Cardiac fibroblast (primary cell): ENCODE data around the gene PUDP.

ENCODE experiments used
- DNase-seq, 2 donors: peaks; one replicate each; pipeline versions ENCODE4 v3.0.0 to v3.0.0-alpha.2; 2010; ENCODE audit warnings: low read depth in 2 of 2
- H3K4me3 ChIP-seq, 2 donors: replicated peaks in 1 of 2; 1 replicate in 1 of 2; 2 replicates in 1 of 2; pipeline ENCODE4 v1.5.1; 2011; ENCODE audit warnings: low read depth in 2 of 2, low read length in 2 of 2, mild to moderate bottlenecking in 2 of 2, moderate library complexity in 1 of 2
- TF ChIP-seq, protein P1 (sequence below): IDR thresholded peaks from one replicate; pipeline ENCODE4 v1.5.1; 2011; ENCODE audit warnings: low read depth, mild to moderate bottlenecking, low read length, inconsistent platforms

The PUDP gene

DNA sequence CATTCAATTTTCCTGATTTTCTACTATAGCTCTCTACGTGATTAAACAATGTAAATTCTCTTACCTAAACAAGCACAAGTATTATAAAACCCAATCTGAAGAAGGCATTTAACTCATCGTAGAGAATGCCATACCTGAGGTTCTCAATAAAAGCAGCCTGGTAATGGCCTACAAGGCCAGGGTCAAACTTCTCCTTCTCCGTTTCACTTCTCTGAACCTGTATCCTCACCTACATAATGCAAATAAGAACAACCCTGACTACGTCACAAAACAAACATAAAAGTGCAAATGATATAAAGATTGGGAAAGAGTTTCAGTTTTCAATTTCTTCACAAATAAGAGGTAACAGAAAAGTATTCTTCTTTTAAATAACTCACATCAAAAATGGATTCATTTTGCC is 56.0 kb downstream of the PUDP start:
- H3K4me3 ChIP-seq, result no peak overlapping the region
- no peak for DNase-seq
- TF ChIP-seq, protein P1, sequence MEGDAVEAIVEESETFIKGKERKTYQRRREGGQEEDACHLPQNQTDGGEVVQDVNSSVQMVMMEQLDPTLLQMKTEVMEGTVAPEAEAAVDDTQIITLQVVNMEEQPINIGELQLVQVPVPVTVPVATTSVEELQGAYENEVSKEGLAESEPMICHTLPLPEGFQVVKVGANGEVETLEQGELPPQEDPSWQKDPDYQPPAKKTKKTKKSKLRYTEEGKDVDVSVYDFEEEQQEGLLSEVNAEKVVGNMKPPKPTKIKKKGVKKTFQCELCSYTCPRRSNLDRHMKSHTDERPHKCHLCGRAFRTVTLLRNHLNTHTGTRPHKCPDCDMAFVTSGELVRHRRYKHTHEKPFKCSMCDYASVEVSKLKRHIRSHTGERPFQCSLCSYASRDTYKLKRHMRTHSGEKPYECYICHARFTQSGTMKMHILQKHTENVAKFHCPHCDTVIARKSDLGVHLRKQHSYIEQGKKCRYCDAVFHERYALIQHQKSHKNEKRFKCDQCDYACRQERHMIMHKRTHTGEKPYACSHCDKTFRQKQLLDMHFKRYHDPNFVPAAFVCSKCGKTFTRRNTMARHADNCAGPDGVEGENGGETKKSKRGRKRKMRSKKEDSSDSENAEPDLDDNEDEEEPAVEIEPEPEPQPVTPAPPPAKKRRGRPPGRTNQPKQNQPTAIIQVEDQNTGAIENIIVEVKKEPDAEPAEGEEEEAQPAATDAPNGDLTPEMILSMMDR, result no peak

DNA sequence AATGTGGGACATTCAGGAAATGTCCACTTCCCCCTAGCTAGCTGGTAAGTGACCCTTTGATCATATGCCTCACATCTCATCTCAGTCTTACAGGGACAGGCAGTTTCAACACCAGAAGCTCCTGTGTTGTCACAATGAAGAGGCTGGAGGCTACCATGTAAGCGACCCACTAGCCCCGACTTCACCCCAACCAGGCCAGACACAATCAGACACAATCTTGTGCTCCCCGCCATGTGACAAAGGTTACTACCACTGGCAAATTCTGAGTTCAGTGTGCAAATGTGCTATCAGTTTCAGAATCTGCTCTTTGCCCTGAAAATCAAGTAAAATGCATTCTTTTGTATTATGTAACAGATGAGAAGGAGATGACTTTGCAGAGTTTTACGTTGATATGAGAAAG is 57.3 kb downstream of the PUDP start:
- DNase-seq, result no peak
- no peak overlapping the region for H3K4me3 ChIP-seq
- TF ChIP-seq, protein P1, result no peak

DNA sequence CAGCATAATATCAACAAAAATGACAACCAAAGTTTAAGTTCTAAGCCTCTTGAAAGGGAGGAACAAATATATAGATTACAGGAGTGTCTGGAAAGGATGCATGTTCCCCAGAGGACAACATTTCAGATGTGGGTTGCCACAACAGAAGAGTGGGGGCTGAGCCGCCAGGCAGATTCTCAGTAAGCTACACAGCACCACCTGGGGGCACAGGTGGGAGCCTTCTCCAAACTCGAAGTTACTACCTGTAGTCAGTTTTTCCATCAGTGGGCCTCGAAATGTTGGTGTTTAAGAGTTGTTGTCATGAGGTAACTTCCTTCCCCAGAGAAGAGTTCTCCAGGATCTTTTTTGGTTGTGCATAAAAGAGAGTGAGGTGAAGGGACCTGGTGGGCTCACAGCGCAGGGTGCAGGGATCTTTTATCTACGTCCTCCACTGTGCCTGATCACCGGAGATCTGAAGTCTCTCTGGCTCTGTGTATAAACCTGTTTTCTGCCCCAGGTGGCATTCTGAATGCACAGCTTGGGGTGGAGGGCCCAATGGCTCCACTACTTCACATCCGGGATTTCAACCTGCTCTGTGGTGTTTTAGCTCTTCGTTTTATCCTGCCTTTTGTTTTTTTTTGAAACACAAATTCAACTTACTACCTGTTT is 58.9 kb downstream of the PUDP start:
- TF ChIP-seq, protein P1, result no peak
- DNase-seq, result no peak

DNA sequence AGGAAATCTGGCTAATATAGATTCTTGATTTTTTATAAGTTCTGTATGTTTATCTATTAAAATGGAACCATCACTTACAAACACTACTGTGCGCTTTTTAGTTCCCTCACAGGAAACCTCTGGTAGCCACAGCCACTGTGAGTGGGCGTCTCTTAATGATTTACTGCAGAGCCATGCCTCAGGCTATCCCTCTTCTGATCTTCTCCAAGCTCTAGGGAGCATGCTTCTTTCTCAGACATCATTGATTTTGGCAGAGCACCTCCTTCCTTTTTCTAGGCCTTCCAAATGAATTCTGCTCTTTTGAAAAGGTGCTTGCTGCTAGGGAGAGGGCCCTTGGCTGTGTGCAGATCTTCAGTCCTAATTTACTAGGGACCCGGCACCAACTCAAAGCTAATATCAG is 61.6 kb downstream of the PUDP start:
- no peak overlapping the region for H3K4me3 ChIP-seq
- TF ChIP-seq, protein P1, result no peak
- no peak for DNase-seq

More for the DNA sequence above, 58.9 kb downstream of the PUDP start:
- H3K4me3 ChIP-seq, result no peak overlapping the region

DNA sequence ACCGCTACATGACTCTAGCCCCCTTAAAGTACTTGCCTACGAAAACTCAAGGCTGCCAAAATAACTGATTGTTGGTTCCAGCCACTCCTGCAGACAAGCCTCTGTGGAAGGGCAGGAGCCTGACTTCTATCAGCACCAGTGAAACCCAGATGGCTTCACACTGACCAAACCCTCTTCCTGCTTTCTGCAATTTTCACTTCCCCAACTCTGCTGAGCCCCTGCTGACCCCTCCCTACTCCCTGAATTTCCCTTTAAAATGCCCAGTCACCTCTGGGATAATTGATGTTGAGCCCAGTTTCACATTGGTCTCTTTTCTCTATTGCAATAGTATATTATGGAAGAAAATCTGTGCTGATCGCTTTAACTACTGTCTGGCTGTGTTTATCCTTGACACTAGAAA is 62.1 kb downstream of the PUDP start:
- H3K4me3 ChIP-seq, result no peak overlapping the region

DNA sequence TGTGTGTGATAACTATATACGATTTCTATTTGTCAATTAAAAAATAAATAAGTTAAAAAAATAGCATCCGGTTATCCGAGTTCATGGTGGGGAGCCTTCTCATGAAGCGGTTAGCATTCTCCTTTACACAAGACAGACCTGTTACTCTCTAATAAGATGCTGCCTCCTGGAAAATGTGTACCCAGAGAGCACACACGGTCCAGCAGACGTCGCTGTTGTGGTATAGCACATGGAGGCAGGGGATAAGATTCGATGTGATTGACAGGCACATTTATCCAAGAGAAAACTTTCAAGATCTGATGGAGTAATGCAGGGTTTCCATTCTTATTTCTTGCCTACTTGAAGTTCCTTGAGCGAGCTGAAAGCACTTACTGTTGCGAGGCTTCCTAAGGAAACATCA is 63.1 kb downstream of the PUDP start:
- DNase-seq, result no peak
- TF ChIP-seq, protein P1, result no peak
- H3K4me3 ChIP-seq, result no peak overlapping the region

More for the DNA sequence above, 62.1 kb downstream of the PUDP start:
- TF ChIP-seq, protein P1, result no peak
- DNase-seq, result no peak
